Measurements from ENCODE around the gene ZFP1.
A peak's percentile ranks its signal among the peaks of the same experiment; 100 is the strongest.
"Not testable (repeated sequence)": the region's sequence is repeated elsewhere in the genome, so short reads cannot be mapped to it uniquely, and the experiment has no call there.

The ZFP1 gene

DNA sequence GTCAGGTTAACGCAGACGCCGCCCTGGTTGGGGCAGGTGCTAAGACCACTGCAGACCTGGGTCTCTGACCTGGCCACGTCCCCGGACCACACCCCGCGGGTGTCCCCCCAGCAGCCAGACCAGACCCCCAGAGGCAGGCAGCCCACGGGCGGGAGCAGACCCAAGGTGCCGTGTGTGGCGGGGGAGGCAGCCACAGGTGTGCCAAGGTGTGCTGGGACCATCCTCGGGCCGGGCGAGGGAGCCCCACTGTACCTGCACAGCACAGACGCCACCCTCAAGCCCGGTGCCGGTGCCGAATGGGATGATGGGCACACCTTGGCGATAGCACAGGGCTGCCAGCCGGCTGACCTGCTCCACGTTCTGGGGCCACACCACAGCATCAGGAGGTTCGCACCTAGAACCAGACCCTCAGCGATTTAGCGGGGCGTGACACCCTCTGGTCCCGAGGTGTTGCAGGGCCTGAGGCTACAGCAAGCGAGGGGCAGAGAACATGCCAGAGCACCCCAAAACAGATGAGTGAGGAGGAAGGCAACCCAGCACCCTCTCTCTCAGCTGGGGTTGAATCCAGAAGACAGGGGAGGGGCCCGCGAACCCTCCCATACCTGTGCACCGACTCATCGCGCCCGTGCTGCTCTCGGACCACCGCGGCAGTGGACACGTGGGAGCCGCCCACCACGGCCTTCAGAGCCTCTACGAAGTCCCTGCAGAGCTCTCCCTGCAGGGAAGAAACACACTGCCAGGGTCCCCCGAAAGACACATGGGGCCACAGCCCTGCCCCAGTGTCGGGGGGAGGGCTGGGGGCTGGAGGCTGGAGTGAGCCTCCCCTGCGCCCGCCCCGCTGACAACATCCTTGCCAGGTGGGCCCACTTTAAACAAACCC, 33.1 kb upstream of the ZFP1 start:
- Histone ChIP-seq H3K4me1 (ENCODE audit: control insufficient read depth, insufficient read depth, low read length) (peaks cover 18% of the 10 kb centered on the region), H3K9ac (ENCODE audit: low read depth, low read length) (no peak overlapping the region), H3K9me3 (replicated peaks; ENCODE audit: low read length) (no peaks in the 10 kb centered on the region), H3K4me2 (ENCODE audit: low read length) (no peak overlapping the region), H3K27me3 (ENCODE audit: control insufficient read depth, insufficient read depth, low read length) (peaks cover 3% of the 10 kb centered on the region), H3K36me3 (ENCODE audit: insufficient read depth, low read length) (no peaks in the 10 kb centered on the region), H3K4me3 (ENCODE audit: low read length) (no peak overlapping the region)

DNA sequence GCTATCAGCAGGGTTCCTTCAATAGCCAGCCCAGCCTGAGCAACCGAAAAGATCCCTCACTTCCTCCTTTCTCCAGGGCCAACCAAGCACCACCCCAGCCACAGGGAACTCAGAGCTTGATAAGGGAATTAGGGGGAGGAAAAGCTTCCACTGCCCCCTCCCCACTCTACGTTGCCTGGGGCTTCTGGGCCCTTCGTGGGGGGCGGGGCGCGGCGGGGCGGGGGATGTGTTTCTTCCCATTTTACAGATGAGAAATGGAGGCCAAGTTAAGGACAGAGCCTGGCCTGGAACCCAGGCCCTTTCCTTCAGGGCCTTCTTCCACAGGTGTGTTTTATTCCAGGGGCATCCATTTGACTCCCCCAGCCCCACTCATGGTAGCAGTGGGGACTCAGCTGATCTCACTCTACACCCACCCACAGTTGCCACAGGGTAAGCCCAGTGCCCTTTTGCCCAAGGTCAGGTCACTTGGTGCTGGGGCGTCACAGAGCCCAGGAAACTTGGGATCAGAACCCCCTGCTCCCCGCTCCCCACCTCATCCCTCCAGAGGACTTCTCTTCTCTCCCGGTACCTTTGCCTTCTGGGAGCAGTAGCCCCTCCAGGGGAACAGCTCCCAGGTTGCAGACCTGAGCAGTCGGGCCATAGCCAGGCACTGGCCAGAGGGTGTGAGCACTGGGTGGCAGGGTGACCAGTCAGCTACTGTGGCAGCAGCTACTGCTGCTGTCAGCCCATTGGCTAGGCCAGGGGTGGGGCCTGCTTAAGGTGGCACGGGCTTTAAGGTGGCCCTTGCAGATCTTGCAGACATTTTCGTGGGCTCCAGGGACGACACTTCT, 32.0 kb upstream of the ZFP1 start, which contains the start of gene LDHD:
Gene LDHD (minus strand): TSS at position 700 of the 830 bp plus-strand sequence. CDS start 60 bp downstream, at position 640.
- Histone ChIP-seq H3K4me3 (ENCODE audit: low read length) (peak within 1 kb of the TSS; percentile 64), H3K9ac (ENCODE audit: low read depth, low read length) (no peak within 1 kb of the TSS)

DNA sequence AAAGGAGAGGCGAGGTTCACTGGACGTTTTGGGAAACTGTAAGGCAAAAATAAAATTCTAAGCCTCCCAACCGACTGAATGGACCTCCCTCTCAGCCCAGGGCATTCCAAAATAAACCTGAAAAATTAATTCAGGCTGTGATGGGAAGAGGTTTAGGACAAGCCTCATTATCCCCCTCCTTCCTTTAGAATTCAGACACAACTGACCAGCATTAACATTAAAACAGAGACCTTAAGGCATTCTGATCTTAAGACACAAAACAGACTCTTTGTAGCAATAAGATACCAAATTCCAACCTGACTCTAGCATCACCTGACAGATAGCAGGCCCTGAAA, 31.4 kb upstream of the ZFP1 start:
- peaks cover 4% of the 10 kb centered on the region for H3K4me1 ChIP-seq (ENCODE audit: control insufficient read depth, insufficient read depth, low read length)
- no peak overlapping the region for H3K9ac ChIP-seq (ENCODE audit: low read depth, low read length)
- H3K4me2 ChIP-seq (ENCODE audit: low read length) = no peak overlapping the region
- no peak overlapping the region for H3K4me3 ChIP-seq (ENCODE audit: low read length)
- H3K9me3 ChIP-seq (replicated peaks; ENCODE audit: low read length) = peaks cover under 1% of the 10 kb centered on the region
- no peaks in the 10 kb centered on the region for H3K36me3 ChIP-seq (ENCODE audit: insufficient read depth, low read length)
- peaks cover 3% of the 10 kb centered on the region for H3K27me3 ChIP-seq (ENCODE audit: control insufficient read depth, insufficient read depth, low read length)

More for the DNA sequence above, 32.0 kb upstream of the ZFP1 start, which contains the start of gene LDHD:
- peaks cover 3% of the 10 kb centered on the region for H3K27me3 ChIP-seq (ENCODE audit: control insufficient read depth, insufficient read depth, low read length)
- no peaks in the 10 kb centered on the region for H3K36me3 ChIP-seq (ENCODE audit: insufficient read depth, low read length)
- peaks cover 8% of the 10 kb centered on the region for H3K4me1 ChIP-seq (ENCODE audit: control insufficient read depth, insufficient read depth, low read length)
- H3K9me3 ChIP-seq (replicated peaks; ENCODE audit: low read length) = no peaks in the 10 kb centered on the region
- peak within 1 kb of the TSS; percentile 81 for H3K4me2 ChIP-seq (ENCODE audit: low read length)

DNA sequence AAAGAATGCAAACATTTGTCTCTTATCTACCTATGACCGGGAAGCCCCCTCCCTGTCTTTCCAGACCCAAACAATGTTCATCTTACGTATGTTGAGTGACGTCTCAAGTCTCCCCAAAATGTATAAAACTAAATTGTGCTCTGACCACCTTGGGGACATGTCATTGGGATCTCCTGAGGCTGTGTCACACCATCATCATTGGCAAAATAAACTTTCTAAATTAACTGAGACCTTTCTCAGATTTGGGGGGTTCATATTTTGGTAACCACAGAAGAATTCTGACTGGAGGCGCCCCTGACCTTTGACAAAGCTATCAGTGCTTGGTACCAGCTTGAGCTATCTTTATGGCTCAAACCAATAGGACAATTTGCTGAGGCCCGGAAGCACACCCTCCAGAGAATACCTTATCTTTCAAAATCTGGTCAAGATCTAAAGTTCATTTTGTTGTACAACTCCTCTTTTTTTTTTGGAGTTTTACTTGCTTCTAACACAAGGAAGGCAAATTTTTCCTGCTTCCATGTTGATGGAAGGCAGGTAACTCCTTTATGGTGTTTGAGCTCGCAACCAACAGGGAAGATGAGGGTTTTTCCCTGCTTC, 29.3 kb upstream of the ZFP1 start:
- H3K4me1 ChIP-seq (ENCODE audit: control insufficient read depth, insufficient read depth, low read length) = peaks cover 4% of the 10 kb centered on the region
- no peaks in the 10 kb centered on the region for H3K36me3 ChIP-seq (ENCODE audit: insufficient read depth, low read length)
- peaks cover 3% of the 10 kb centered on the region for H3K27me3 ChIP-seq (ENCODE audit: control insufficient read depth, insufficient read depth, low read length)
- H3K9me3 ChIP-seq (replicated peaks; ENCODE audit: low read length) = peaks cover 5% of the 10 kb centered on the region
- no peak overlapping the region for H3K4me2 ChIP-seq (ENCODE audit: low read length)
- no peak overlapping the region for H3K4me3 ChIP-seq (ENCODE audit: low read length)
- no peak overlapping the region for H3K9ac ChIP-seq (ENCODE audit: low read depth, low read length)

- Histone ChIP-seq H3K9ac (ENCODE audit: low read depth, low read length) (no peak overlapping the region), H3K36me3 (ENCODE audit: insufficient read depth, low read length) (no peaks in the 10 kb centered on the region), H3K4me3 (ENCODE audit: low read length) (no peak overlapping the region), H3K4me2 (ENCODE audit: low read length) (no peak overlapping the region), H3K9me3 (replicated peaks; ENCODE audit: low read length) (peaks cover 5% of the 10 kb centered on the region), H3K27me3 (ENCODE audit: control insufficient read depth, insufficient read depth, low read length) (peaks cover 3% of the 10 kb centered on the region), H3K4me1 (ENCODE audit: control insufficient read depth, insufficient read depth, low read length) (peaks cover 4% of the 10 kb centered on the region)
Observed at GRCh38 chr16:75120253-75120652, 28.1 kb upstream of the ZFP1 start.

- Histone ChIP-seq H3K9me3 (replicated peaks; ENCODE audit: low read length) (peaks cover 5% of the 10 kb centered on the region), H3K36me3 (ENCODE audit: insufficient read depth, low read length) (no peaks in the 10 kb centered on the region), H3K9ac (ENCODE audit: low read depth, low read length) (no peak overlapping the region), H3K27me3 (ENCODE audit: control insufficient read depth, insufficient read depth, low read length) (peaks cover 3% of the 10 kb centered on the region), H3K4me3 (ENCODE audit: low read length) (no peak overlapping the region), H3K4me2 (ENCODE audit: low read length) (no peak overlapping the region), H3K4me1 (ENCODE audit: control insufficient read depth, insufficient read depth, low read length) (no peaks in the 10 kb centered on the region)
Observed at GRCh38 chr16:75121949-75122568, 26.3 kb upstream of the ZFP1 start.

GRCh38 chr16:75122609-75123008, 25.7 kb upstream of the ZFP1 start:
- H3K9ac ChIP-seq (ENCODE audit: low read depth, low read length) = no peak overlapping the region
- no peak overlapping the region for H3K4me2 ChIP-seq (ENCODE audit: low read length)
- peaks cover 5% of the 10 kb centered on the region for H3K9me3 ChIP-seq (replicated peaks; ENCODE audit: low read length)
- no peaks in the 10 kb centered on the region for H3K4me1 ChIP-seq (ENCODE audit: control insufficient read depth, insufficient read depth, low read length)
- no peak overlapping the region for H3K4me3 ChIP-seq (ENCODE audit: low read length)
- H3K36me3 ChIP-seq (ENCODE audit: insufficient read depth, low read length) = no peaks in the 10 kb centered on the region
- H3K27me3 ChIP-seq (ENCODE audit: control insufficient read depth, insufficient read depth, low read length) = peaks cover 3% of the 10 kb centered on the region

DNA sequence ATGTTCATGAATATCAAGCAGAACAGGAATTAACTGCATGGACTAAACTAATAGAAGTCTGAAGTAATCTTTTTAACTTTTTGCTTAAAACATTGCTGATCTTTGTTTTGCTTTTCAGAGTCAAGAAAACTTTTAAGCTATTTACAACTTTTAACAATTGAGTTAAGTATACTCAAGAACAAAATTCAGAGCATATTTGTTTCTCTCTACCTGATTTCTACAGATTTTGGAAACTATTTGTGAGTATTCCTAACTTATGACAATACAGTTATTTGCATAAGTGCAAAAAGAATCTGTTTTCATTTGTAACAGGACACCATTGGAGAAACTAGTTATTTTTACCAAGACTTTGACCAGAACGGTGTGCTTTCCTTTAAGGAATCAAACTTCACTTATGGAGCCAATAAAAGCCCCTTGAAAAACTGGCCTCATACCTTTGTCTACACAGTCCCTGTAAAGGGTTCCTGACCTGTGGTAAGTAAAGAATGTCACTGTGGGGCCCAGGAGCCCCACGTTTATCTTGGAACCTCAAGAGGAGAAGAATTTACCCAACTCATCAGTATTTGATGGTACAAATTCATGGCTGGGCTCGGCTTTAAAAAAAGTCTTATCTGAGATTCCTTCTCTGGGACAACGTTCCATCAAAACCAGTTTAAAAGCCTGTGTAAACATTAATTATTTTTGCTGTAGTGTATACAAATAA, 20.5 kb upstream of the ZFP1 start:
- H3K4me1 ChIP-seq (ENCODE audit: control insufficient read depth, insufficient read depth, low read length) = no peaks in the 10 kb centered on the region
- no peak overlapping the region for H3K9ac ChIP-seq (ENCODE audit: low read depth, low read length)
- H3K27me3 ChIP-seq (ENCODE audit: control insufficient read depth, insufficient read depth, low read length) = peaks cover 3% of the 10 kb centered on the region
- H3K4me2 ChIP-seq (ENCODE audit: low read length) = no peak overlapping the region
- H3K36me3 ChIP-seq (ENCODE audit: insufficient read depth, low read length) = no peaks in the 10 kb centered on the region
- H3K9me3 ChIP-seq (replicated peaks; ENCODE audit: low read length) = no peaks in the 10 kb centered on the region
- no peak overlapping the region for H3K4me3 ChIP-seq (ENCODE audit: low read length)

DNA sequence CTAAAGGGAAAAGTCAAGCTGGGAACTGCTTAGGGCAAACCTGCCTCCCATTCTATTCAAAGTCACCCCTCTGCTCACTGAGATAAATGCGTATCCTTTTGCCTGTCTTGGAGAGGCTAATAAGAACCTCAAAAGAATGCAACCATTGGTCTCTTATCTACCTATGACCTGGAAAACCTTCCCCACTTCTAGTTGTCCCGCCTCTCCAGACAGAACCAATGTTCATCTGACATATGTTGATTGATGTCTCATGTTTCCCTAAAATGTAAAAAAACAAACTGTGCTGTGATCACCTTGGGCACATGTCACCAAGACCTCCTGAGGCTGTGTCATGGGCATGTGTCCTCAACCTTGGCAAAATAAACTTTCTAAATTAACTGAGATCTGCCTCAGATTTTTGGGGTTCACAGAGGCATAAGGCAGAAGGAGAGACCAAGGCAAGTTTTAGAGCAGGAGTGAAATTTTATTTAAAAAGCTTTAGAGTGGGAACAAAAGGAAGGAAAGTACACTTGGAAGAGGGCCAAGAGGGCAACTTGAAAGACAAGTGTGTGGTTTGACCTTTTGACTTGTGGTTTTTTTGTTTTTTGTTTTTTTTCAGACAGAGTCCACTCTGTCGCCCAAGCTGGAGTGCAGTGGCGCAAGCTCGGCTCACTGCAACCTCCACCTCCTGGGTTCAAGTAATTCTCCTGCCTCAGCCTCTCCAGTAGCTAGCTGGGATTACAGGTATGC, 18.7 kb upstream of the ZFP1 start:
- H3K4me2 ChIP-seq (ENCODE audit: low read length); H3K4me3 ChIP-seq (ENCODE audit: low read length); H3K36me3 ChIP-seq (ENCODE audit: insufficient read depth, low read length); H3K9ac ChIP-seq (ENCODE audit: low read depth, low read length); H3K27me3 ChIP-seq (ENCODE audit: control insufficient read depth, insufficient read depth, low read length); H3K9me3 ChIP-seq (replicated peaks; ENCODE audit: low read length); H3K4me1 ChIP-seq (ENCODE audit: control insufficient read depth, insufficient read depth, low read length): not testable (repeated sequence)

DNA sequence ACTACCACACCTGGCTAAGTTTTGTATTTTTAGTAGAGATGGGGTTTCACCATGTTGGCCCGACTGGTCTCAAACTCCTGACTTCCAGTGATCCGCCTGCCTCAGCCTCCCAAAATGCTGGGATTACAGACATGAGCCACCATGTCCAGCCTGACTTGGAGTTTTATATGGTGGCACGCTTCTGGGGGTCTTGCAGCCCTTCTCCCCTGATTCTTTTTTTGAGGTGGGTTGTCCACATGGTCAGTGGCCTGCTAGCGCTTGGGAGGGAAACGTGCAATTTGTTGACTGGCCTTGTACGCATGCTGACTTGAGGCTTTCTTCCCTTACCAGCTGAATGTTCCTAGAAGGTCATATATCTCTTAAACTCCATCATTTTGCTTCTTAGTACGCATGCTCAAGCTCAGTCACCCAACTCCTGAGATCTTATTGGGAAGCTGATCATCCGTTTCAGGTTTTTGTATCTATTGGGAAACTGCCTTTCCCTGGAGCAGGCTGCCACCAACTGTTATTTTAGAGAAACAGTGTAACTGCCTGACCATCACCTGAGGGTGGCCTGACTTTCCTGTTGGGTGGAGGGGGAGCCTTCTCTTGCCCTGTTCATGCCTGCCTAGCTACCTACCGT, 18.1 kb upstream of the ZFP1 start:
- Histone ChIP-seq H3K4me2 (ENCODE audit: low read length) (no peak overlapping the region), H3K9me3 (replicated peaks; ENCODE audit: low read length) (no peaks in the 10 kb centered on the region), H3K9ac (ENCODE audit: low read depth, low read length) (no peak overlapping the region), H3K4me3 (ENCODE audit: low read length) (no peak overlapping the region), H3K27me3 (ENCODE audit: control insufficient read depth, insufficient read depth, low read length) (peaks cover 3% of the 10 kb centered on the region), H3K36me3 (ENCODE audit: insufficient read depth, low read length) (no peaks in the 10 kb centered on the region), H3K4me1 (ENCODE audit: control insufficient read depth, insufficient read depth, low read length) (no peaks in the 10 kb centered on the region)

All from skeletal muscle satellite cell (primary cell).